ENCODE measurements around the gene MMRN2.

DNA sequence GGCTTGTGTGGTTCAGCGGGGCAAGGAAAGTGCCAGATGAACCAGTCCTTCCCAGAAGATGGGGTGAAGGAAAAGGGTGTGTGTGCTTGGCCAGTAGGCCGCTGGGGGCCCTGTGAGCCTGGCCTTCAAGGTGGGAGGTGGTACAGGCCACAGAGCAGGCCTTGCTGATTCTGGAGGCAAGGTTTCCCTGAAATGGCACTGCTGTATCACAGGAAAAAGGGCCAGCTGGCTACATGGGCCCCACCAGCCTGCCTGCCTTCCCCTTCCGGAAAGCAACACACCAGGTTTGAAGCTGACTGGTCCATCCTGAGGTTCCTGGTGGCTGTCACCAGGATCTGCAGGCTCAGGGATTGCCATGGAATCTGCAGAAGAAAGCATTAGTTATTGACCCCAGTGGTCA lies 12.5 kb downstream of the MMRN2 start:
- TF ChIP-seq, protein P1, sequence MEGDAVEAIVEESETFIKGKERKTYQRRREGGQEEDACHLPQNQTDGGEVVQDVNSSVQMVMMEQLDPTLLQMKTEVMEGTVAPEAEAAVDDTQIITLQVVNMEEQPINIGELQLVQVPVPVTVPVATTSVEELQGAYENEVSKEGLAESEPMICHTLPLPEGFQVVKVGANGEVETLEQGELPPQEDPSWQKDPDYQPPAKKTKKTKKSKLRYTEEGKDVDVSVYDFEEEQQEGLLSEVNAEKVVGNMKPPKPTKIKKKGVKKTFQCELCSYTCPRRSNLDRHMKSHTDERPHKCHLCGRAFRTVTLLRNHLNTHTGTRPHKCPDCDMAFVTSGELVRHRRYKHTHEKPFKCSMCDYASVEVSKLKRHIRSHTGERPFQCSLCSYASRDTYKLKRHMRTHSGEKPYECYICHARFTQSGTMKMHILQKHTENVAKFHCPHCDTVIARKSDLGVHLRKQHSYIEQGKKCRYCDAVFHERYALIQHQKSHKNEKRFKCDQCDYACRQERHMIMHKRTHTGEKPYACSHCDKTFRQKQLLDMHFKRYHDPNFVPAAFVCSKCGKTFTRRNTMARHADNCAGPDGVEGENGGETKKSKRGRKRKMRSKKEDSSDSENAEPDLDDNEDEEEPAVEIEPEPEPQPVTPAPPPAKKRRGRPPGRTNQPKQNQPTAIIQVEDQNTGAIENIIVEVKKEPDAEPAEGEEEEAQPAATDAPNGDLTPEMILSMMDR (IDR thresholded peaks at IDR 0.05) = no peak
- TF ChIP-seq POLR2A (IDR thresholded peaks at IDR 0.05) = no peak
- no peak for TF ChIP-seq POLR2AphosphoS5 (IDR thresholded peaks at IDR 0.05)

Measured in breast epithelium (tissue), 3 donors.